Activated CD4-positive, alpha-beta T cell treated with anti-CD3 and anti-CD28 coated beads, Interleukin-2, amount 10 ng/mL, durations not matched to agents 7 days and 5 days (primary cell): ENCODE measurements around the gene NPTX1. TPM values are rescaled to one million over a fixed set of nuclear protein-coding genes. Genes with fewer than 3 reads are reported as not detected.

Experiments
- CTCF ChIA-PET: fragments of 350-600 bp; sonication (Branson Sonifier 250); formaldehyde crosslinking; loops from one replicate; lab custom pipeline; 2021; ENCODE audit warnings: antibody characterized with exemption; lab: Charles Lee
- POLR2A ChIA-PET: fragments of 350-600 bp; sonication (Branson Sonifier 250); formaldehyde crosslinking; loops from one replicate; lab custom pipeline; 2021; ENCODE audit warnings: antibody characterized with exemption; lab: Charles Lee
- DNase-seq: peaks from one replicate; pipeline ENCODE4 v3.0.0-alpha.2; 2020
- H3K27ac Mint-ChIP-seq: one replicate; pipeline ENCODE4 v1.8.0; 2021; ENCODE audit warnings: mild to moderate bottlenecking, moderate library complexity, mixed read lengths
- H3K27me3 Mint-ChIP-seq: one replicate; pipeline ENCODE4 v1.8.0; 2021; ENCODE audit warnings: mixed read lengths
- H3K36me3 Mint-ChIP-seq: one replicate; pipeline ENCODE4 v1.8.0; 2021; ENCODE audit warnings: low read depth, mixed read lengths
- H3K4me1 Mint-ChIP-seq: one replicate; pipeline ENCODE4 v1.8.0; 2021; ENCODE audit warnings: mixed read lengths
- H3K4me3 Mint-ChIP-seq: one replicate; pipeline ENCODE4 v1.8.0; 2021; ENCODE audit warnings: mild to moderate bottlenecking, moderate library complexity, mixed read lengths
- H3K9me3 Mint-ChIP-seq: one replicate; pipeline ENCODE4 v1.8.0; 2021; ENCODE audit warnings: mixed read lengths
- total RNA-seq, 2 experiments: library from RNA; stranded (reverse); gene quantifications; one replicate each; pipeline ENCODE4 v1.2.3, GENCODE V29; 2021

Gene NPTX1
- total RNA-seq, 2 experiments from 2014 or later, result 85.8 to 86.1 TPM

DNA sequence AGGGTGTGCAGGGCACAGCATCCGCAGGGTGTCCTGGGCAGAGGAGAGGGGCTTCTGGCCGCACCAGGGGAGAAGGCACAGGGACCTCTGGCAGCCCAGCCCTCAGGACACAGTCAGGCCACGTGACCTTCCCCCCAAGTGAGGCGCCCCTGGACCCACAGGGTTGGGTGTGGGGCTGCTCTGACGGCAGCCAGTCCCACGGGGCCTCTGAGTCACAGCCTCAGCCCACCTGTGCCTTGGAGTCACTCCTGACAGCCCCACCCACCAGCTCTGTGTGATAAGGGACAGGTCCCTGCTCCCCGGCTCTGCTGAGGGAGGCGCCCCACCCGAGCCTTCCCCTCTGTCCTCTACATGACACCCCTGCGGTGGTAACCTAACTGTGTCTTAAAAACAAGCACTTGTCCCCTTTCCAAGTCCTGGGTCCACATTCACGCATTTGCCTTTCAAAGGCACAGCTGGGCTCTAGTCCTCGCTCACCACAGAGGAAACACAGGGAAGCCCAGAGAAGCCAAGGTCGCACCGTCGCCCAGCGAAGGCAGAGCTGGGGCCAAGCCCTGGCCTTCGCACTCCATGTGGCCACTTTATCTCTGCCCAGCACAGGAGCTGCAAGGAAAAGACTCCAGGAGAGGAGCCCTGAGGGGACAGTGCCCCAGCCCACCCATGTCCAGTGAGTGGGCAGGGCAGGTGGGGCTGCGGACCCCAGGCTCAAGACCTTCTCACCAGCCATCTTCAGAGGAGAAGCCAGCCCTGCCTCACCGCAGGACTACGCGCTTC, 5.1 kb upstream of the NPTX1 start:
- Mint-ChIP-seq H3K27ac (no peak overlapping the region), H3K4me3 (no peak overlapping the region), H3K4me1 (peaks cover 6% of the 10 kb centered on the region), H3K27me3 (peaks cover 57% of the 10 kb centered on the region), H3K9me3 (no peaks in the 10 kb centered on the region), H3K36me3 (no peaks in the 10 kb centered on the region)
- DNase-seq, result no peak
- CTCF ChIA-PET, result no interaction called here
- POLR2A ChIA-PET, result no interaction called here

DNA sequence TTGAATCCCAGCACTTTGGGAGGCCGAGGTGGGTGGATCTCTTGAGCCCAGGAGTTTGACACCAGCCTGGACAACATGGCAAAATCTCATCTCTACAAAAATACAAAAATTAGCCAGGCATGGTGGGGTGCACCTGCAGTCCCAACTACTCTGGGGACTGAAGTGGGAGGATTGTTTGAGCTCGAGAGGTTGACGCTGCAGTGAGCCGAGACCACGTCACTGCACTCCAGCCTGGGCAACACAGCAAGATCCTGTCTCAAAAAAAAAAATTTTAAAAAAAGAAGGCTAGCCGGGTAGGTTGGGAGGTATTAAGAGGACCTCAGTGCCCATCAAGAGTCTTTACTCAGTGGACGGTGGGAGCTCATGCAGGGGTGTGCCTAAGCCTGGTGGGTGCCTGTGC, 3.8 kb upstream of the NPTX1 start:
- Mint-ChIP-seq H3K4me1 (peaks cover 9% of the 10 kb centered on the region), H3K36me3 (no peaks in the 10 kb centered on the region), H3K4me3 (no peak overlapping the region), H3K9me3 (no peaks in the 10 kb centered on the region), H3K27me3 (peaks cover 56% of the 10 kb centered on the region), H3K27ac (no peak overlapping the region)
- no peak for DNase-seq
- CTCF ChIA-PET, result no interaction called here
- POLR2A ChIA-PET, result no interaction called here

DNA sequence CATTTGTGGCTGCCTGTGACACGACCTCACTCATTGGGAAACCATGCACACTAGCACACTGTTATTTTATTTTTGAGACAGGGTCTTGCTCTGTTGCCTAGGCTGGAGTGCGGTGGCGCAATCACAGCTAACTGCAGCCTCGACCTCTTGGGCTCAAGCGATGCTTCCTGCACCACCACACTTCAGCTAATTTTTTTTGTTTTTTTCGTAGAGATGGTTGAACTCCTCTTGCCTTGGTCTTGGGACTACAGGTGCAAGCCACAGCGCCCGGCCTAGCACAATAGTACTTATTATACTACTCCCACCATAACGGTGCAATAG, 2.8 kb upstream of the NPTX1 start:
- Mint-ChIP-seq H3K27ac (no peak overlapping the region), H3K9me3 (no peaks in the 10 kb centered on the region), H3K27me3 (peaks cover 66% of the 10 kb centered on the region), H3K36me3 (peaks cover 6% of the 10 kb centered on the region), H3K4me3 (no peak overlapping the region), H3K4me1 (peaks cover 19% of the 10 kb centered on the region)
- POLR2A ChIA-PET, result no interaction called here
- no peak for DNase-seq
- CTCF ChIA-PET, result no interaction called here

DNA sequence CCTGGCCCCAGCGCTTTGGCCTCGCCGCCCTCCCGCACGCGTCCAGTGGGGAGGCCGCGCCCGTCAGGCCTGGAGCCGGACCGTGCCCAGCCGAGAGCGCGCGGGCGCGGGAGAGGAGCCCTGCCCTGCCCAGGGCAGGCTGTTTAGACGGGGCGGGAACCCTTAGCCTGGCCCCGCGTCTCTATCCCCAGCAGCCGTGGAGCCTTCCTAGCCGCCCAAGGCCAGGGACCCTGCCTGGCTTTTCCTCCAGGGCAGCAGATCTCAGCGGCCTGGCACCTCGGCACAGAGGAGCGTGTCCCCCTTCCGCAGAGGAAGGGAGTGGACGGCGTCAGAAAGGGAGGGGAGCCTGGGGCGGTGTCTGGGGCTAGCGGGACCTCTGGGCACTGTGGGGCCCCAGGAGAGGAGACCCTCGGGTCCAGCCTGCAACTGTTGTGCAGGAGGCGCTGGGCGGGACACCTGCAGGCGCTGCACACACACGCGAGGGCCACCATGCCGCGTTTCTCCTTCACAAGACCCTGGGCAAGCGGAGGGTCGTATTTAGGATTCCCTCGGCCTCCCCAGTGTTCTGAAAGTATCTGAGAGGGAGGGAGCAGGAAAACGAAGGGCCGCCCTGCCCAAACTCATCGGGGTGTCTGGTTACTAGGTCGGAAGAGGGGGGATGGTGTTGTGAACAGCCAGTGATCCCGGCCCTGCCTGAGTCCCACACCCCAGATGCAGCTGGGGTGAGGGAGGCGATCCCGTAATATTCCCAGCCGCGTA, 2.3 kb upstream of the NPTX1 start:
- no peak overlapping the region for H3K4me3 Mint-ChIP-seq
- peaks cover 68% of the 10 kb centered on the region for H3K27me3 Mint-ChIP-seq
- peaks cover 22% of the 10 kb centered on the region for H3K4me1 Mint-ChIP-seq
- peaks cover 7% of the 10 kb centered on the region for H3K36me3 Mint-ChIP-seq
- H3K27ac Mint-ChIP-seq, result no peak overlapping the region
- POLR2A ChIA-PET, result no interaction called here
- DNase-seq, result no peak
- CTCF ChIA-PET, result no interaction called here
- no peaks in the 10 kb centered on the region for H3K9me3 Mint-ChIP-seq

DNA sequence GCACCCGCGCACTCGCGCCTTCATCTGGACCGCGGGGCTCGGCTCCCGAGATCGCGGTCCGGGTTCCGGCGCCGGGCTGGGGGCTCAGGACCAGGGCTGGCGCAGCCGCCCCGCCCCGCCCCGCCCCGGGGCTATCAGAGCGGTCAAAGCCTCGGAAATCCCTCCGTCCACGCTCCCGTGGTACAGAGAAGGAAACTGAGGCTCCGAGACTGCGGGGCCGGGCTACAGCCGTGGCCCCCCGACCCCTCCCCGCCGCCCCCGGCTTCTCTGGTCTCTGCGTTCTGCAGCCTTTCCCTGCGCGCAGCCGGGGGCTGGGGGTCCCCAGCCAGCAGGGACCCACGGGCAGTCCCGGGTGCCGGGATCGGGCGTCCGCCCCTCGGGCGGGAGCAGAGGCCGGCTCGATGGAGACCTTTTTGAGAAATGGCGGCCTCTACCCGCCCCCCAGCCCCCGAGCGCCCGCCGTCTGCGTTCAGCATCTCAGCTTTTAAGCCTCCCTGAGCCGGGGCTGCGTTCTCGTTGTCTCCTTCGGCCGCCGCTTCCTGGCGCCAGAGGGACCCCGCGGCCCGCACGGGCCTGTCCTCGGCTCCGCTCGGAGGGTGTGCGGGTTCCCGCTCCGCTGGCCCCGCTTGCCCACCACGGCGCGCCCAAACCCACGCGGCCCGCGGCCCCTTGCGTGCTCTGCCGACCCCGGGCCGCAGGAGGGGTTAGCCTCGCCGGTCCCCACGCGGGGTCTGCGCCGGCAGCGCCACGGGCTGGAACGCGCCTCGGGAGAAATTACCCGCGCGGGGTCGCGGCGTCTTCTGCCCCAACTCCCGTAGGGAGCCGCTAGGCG, 1.5 kb upstream of the NPTX1 start:
- ChIA-PET CTCF (interaction anchor here (0.6 kb wide), 2 partner anchors 24 to 758 kb away, joined by 3 to 4 read pairs; no protein-coding TSS in a partner anchor), POLR2A (no interaction called here)
- peaks cover 12% of the 10 kb centered on the region for H3K36me3 Mint-ChIP-seq
- H3K4me3 Mint-ChIP-seq, result no peak overlapping the region
- H3K9me3 Mint-ChIP-seq, result no peaks in the 10 kb centered on the region
- no peak overlapping the region for H3K27ac Mint-ChIP-seq
- peaks cover 60% of the 10 kb centered on the region for H3K27me3 Mint-ChIP-seq
- H3K4me1 Mint-ChIP-seq, result peaks cover 28% of the 10 kb centered on the region
- peak; percentile 48 for DNase-seq

GRCh38 chr17:80476877-80477646, 655 bp upstream of the NPTX1 start:
- ChIA-PET POLR2A (no interaction called here), CTCF (interaction anchor here (0.6 to 1.4 kb wide), 3 partner anchors 9 to 759 kb away, joined by 3 to 4 read pairs (median 3); no protein-coding TSS in a partner anchor)
- peaks cover 34% of the 10 kb centered on the region for H3K4me1 Mint-ChIP-seq
- H3K4me3 Mint-ChIP-seq, result no peak overlapping the region
- peaks cover 16% of the 10 kb centered on the region for H3K36me3 Mint-ChIP-seq
- peaks cover 52% of the 10 kb centered on the region for H3K27me3 Mint-ChIP-seq
- no peaks in the 10 kb centered on the region for H3K9me3 Mint-ChIP-seq
- no peak for DNase-seq
- no peak overlapping the region for H3K27ac Mint-ChIP-seq

DNA sequence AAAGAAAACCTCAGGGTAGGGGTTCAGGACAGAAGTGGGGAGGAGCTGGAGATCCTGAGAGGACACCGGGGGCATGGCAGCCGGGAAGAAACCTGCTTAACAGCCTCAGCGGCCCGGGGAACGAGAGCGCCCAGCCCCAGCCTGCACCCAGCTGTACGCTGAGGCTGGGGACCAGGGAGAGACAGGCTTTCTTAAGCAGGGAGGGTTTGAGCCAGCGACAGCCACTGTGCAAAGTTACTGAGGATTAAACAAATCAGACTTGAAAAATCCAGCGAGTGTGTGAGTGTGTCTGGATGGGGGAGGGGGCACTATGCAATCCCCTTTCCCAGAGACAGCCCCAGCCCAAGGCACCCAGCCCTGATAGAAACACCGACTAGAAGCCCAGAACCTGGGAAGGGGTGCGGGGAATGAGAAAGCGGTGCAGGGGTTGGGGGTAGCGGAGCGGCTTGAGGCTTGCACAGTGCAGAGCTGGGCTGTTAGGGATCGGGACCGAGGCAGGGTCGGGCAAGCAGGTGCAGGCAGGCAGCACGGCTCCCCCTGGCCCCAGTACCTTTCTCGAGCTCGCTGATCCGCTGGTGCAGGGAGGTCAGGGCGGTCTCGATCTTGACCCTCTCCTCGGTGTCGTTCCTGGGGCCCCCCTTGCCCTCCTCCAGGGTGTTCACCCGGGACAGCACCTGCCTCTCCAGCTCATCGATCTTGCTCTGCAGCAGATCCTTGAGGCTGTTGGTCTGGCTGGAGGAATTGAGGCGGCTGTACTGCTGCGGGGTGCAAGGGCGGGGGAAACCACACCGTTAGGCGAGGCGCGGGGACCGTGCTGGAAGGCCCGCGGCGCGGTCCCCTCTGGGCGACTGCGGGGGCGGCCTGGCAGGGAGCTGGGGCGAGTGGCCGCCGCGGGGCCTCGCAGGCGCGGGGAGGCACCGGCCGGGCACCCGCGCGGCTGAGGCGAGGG, 1.2 kb downstream of the NPTX1 start:
- CTCF ChIA-PET, result interaction anchor here (0.5 to 1.8 kb wide), 6 partner anchors 8 to 100 kb away, joined by 3 to 5 read pairs (median 3); no protein-coding TSS in a partner anchor
- H3K9me3 Mint-ChIP-seq, result no peaks in the 10 kb centered on the region
- H3K4me1 Mint-ChIP-seq, result peaks cover 45% of the 10 kb centered on the region
- H3K36me3 Mint-ChIP-seq, result peaks cover 27% of the 10 kb centered on the region
- H3K27me3 Mint-ChIP-seq, result peaks cover 34% of the 10 kb centered on the region
- peak overlapping the region; percentile 83 for H3K27ac Mint-ChIP-seq
- DNase-seq, result no peak
- POLR2A ChIA-PET, result interaction anchor here (0.6 kb wide), 1 partner anchor 70 kb away, joined by 4 read pairs; the partner anchor contains the start of gene RPTOR
- peak overlapping the region; percentile 81 for H3K4me3 Mint-ChIP-seq

DNA sequence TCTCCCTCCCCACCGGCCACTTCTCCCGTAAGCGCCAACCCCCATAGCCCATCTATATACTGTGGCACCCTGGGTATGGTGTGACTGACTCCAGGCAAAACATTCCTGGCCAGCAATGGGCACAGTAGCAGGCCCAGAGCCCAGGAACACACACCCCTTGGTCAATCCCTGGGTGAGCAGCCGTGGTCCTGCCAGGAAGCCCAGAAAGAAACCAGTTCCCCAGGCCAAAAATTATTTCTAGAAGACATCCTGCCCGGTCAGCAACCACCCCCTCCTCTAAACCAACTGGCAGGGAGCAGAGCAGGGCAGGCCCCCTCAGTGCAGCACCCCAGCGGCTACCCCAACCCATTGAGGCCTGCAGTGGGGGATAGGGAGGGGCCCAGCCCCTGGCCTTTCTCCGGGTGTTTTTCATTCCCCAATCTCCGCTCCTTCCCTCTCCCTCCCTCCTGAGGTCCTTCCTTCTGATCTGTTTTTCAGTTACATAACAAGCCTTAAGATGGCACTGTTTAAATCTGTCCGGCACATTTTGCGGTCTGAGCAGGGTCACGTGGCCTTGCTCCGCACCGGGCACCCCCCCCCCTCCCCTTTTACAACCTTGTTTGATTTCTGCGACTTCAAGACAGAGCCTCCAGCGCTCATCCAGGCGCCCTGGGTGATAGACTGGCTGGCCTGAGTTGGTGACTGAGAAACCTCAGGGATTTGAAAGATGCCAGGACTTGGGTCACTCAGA, 2.0 kb downstream of the NPTX1 start:
- H3K9me3 Mint-ChIP-seq, result no peaks in the 10 kb centered on the region
- POLR2A ChIA-PET, result no interaction called here
- H3K27ac Mint-ChIP-seq, result peak overlapping the region; percentile 83
- peak overlapping the region; percentile 81 for H3K4me3 Mint-ChIP-seq
- DNase-seq, result peak; percentile 71
- peaks cover 29% of the 10 kb centered on the region for H3K36me3 Mint-ChIP-seq
- peaks cover 26% of the 10 kb centered on the region for H3K27me3 Mint-ChIP-seq
- H3K4me1 Mint-ChIP-seq, result peaks cover 46% of the 10 kb centered on the region
- CTCF ChIA-PET, result interaction anchor here (1.0 to 1.8 kb wide), 3 partner anchors 10 to 222 kb away, joined by 3 to 5 read pairs (median 3); no protein-coding TSS in a partner anchor

- Mint-ChIP-seq H3K9me3 (no peaks in the 10 kb centered on the region), H3K36me3 (peaks cover 34% of the 10 kb centered on the region), H3K4me1 (peaks cover 46% of the 10 kb centered on the region), H3K27me3 (peaks cover 21% of the 10 kb centered on the region), H3K4me3 (peak overlapping the region; percentile 81), H3K27ac (no peak overlapping the region)
- ChIA-PET POLR2A (no interaction called here), CTCF (interaction anchor here (0.8 to 1.1 kb wide), 3 partner anchors 19 to 428 kb away, joined by 3 read pairs; no protein-coding TSS in a partner anchor)
- DNase-seq, result no peak
Observed at GRCh38 chr17:80473701-80474100, 2.7 kb downstream of the NPTX1 start.

DNA sequence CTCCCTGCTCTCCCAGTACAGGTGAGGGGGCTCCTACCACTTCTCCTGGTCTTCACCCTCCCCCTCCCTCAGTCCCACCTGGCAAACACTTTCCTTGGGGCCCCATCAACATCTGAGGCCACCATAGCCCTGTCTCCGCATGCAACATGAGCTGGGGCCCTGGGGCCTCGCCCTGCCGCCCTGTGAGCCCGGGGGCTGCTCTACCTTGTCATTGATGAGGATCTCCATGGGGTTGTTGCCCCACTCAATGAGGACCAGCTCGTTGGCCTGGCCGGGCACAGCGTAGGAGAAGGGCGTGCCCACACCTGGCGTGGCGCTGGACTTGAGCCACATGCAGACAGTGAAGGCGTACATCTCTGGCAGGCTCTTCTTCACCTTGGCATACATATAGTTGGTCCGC, 3.4 kb downstream of the NPTX1 start:
- H3K4me3 Mint-ChIP-seq, result peak overlapping the region; percentile 32
- CTCF ChIA-PET, result interaction anchor here (0.8 to 1.2 kb wide), 3 partner anchors 18 to 428 kb away, joined by 3 read pairs; no protein-coding TSS in a partner anchor

More for the DNA sequence above, 3.4 kb downstream of the NPTX1 start:
- peaks cover 19% of the 10 kb centered on the region for H3K27me3 Mint-ChIP-seq
- no peaks in the 10 kb centered on the region for H3K9me3 Mint-ChIP-seq
- POLR2A ChIA-PET, result no interaction called here
- H3K36me3 Mint-ChIP-seq, result peaks cover 36% of the 10 kb centered on the region
- DNase-seq, result no peak
- peaks cover 47% of the 10 kb centered on the region for H3K4me1 Mint-ChIP-seq
- no peak overlapping the region for H3K27ac Mint-ChIP-seq
